HepG2 (cell line): ENCODE results near the gene BCL2. TPM values are rescaled to one million over a fixed set of nuclear protein-coding genes. Genes with fewer than 3 reads are reported as not detected.

Source experiments
- ARHGAP35 ChIP-seq: sonication (generic); formaldehyde crosslinking; IDR thresholded peaks from 2 replicates; pipeline ENCODE4 v1.9.0; 2022; ENCODE audit warnings: mild to moderate bottlenecking, inconsistent platforms, moderate library complexity, missing genetic modification reagents, borderline replicate concordance
- DZIP1 ChIP-seq: sonication (generic); formaldehyde crosslinking; IDR thresholded peaks from 2 replicates; pipeline ENCODE4 v1.5.0; 2020; ENCODE audit warnings: mild to moderate bottlenecking, missing genetic modification reagents
- FOXK2 ChIP-seq: fragments of 450-650 bp; IDR thresholded peaks from 2 replicates; pipeline ENCODE4 v1.6.1; 2016
- MLX ChIP-seq: IDR thresholded peaks from 2 replicates; pipeline ENCODE4 v1.6.1; 2016
- SIN3A ChIP-seq: IDR thresholded peaks from 2 replicates; pipeline ENCODE4 v1.6.1; 2011; ENCODE audit warnings: low read depth, mild to moderate bottlenecking, control low read depth, low read length, borderline replicate concordance
- ZKSCAN8 ChIP-seq: IDR thresholded peaks from 2 replicates; pipeline ENCODE4 v1.6.1; 2016; ENCODE audit warnings: borderline replicate concordance, missing genetic modification reagents, missing compliant biosample characterization
- ZMYM4 ChIP-seq: sonication (generic); formaldehyde crosslinking; IDR thresholded peaks from 2 replicates; pipeline ENCODE4 v1.8.1; 2023; ENCODE audit warnings: mild to moderate bottlenecking, missing genetic modification reagents
- ZNF367 ChIP-seq: sonication (generic); formaldehyde crosslinking; IDR thresholded peaks from 2 replicates; pipeline ENCODE4 v1.4.0; 2020; ENCODE audit warnings: missing genetic modification reagents, borderline replicate concordance
- ZNF550 ChIP-seq: sonication (generic); formaldehyde crosslinking; IDR thresholded peaks from 2 replicates; pipeline ENCODE4 v1.4.0; 2020; ENCODE audit warnings: mild to moderate bottlenecking, missing genetic modification reagents, borderline replicate concordance
- ZNF580 ChIP-seq: IDR thresholded peaks from 2 replicates; pipeline ENCODE4 v1.6.1; 2016; ENCODE audit warnings: low read depth, borderline replicate concordance
- ZNF713 ChIP-seq: sonication (generic); formaldehyde crosslinking; IDR thresholded peaks from 2 replicates; pipeline ENCODE4 v1.4.0; 2020; ENCODE audit warnings: mild to moderate bottlenecking, missing genetic modification reagents
- ZSCAN29 ChIP-seq: sonication (generic); formaldehyde crosslinking; conservative IDR thresholded peaks from 2 replicates; pipeline ENCODE4 v1.4.0; 2020; ENCODE audit warnings: mild to moderate bottlenecking, missing genetic modification reagents
- polyA plus RNA-seq, 8 experiments: library from polyadenylated mRNA; depleted of rRNA in 3 of 8; stranded (reverse) in 7 of 8; unstranded in 1 of 8; fragments of >200 nt; fragmentation: Illumina TruSeq in 4 of 8; extraction: Trizol in 4 of 8; gene quantifications; 2 replicates each; pipeline versions ENCODE4 v1.2.1 to v1.2.3, GENCODE V29; 2011 to 2016; ENCODE audit warnings: low read depth in 4 of 8, missing spikeins in 1 of 8, mixed read lengths in 1 of 8; ENCODE audit not compliant: insufficient read depth in 1 of 8
- total RNA-seq, 5 experiments: library from RNA; depleted of rRNA; stranded (reverse); fragments of >200 nt; fragmentation: Illumina TruSeq; extraction: Trizol; gene quantifications; 2 replicates each; pipeline ENCODE4 v1.2.3, GENCODE V29; 2016; ENCODE audit warnings: low read depth in 1 of 5

Gene BCL2
- total and polyA plus RNA-seq, 2 of the 13 experiments (the other 11 are each of a cell fraction or from before 2014, with no cell fraction given) = 0.07 to 0.53 TPM

- no peak for TF ChIP-seq SIN3A
- TF ChIP-seq ZNF367 (CRISPR knock-in tag) = no peak
- TF ChIP-seq FOXK2 = no peak
- TF ChIP-seq ZKSCAN8 (CRISPR knock-in tag) = no peak
- TF ChIP-seq MLX (CRISPR knock-in tag) = no peak
- no peak for TF ChIP-seq ZSCAN29 (CRISPR knock-in tag)
- TF ChIP-seq DZIP1 = no peak
- TF ChIP-seq ZNF713 (CRISPR knock-in tag) = no peak
- no peak for TF ChIP-seq ARHGAP35 (CRISPR knock-in tag)
- no peak for TF ChIP-seq ZNF550 (CRISPR knock-in tag)
- no peak for TF ChIP-seq ZMYM4 (CRISPR knock-in tag)
- no peak for TF ChIP-seq ZNF580 (CRISPR knock-in tag)
Measured at GRCh38 chr18:63178971-63179370, 140.6 kb downstream of the BCL2 start (continued).
